ENCODE data around the gene VWCE.
"Not testable (repeated sequence)": the region's sequence is repeated elsewhere in the genome, so short reads cannot be mapped to it uniquely, and the experiment has no call there.

DNA sequence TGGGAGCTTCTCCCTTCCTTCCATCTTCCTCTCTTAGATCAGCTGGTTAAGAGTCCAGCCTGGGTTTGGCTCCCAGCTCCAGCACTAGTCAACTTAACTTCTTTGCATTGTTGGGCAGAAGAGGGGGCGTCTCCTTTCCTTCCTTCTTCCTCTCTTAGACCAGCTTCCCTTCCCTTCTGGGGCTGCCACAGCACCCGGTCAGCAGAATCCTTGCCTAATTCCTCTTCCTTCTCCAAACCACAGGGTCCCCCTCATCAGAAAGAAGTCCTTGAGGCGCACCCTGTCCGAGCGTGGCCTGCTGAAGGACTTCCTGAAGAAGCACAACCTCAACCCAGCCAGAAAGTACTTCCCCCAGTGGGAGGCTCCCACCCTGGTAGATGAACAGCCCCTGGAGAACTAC is 53.6 kb downstream of the VWCE start:
- TF ChIP-seq MYC (IDR thresholded peaks at IDR 0.05; ENCODE audit: insufficient read depth, insufficient read length, insufficient replicate concordance, low read length, severe bottlenecking); EZH2 (IDR thresholded peaks at IDR 0.05; ENCODE audit: borderline replicate concordance, control insufficient read depth, low read depth, low read length); POLR2AphosphoS5 (IDR thresholded peaks at IDR 0.05; ENCODE audit: low read length); SRF (IDR thresholded peaks at IDR 0.05; ENCODE audit: low read depth in 2 of 2, low read length in 2 of 2); EP300 (IDR thresholded peaks at IDR 0.05; ENCODE audit: borderline replicate concordance in 1 of 2, control insufficient read depth in 1 of 2, low read depth in 2 of 2, low read length in 2 of 2); TAF1 (IDR thresholded peaks at IDR 0.05; ENCODE audit: borderline replicate concordance, low read depth, low read length); PAX8 (IDR thresholded peaks at IDR 0.05): not testable (repeated sequence)
- TF ChIP-seq, protein P1, sequence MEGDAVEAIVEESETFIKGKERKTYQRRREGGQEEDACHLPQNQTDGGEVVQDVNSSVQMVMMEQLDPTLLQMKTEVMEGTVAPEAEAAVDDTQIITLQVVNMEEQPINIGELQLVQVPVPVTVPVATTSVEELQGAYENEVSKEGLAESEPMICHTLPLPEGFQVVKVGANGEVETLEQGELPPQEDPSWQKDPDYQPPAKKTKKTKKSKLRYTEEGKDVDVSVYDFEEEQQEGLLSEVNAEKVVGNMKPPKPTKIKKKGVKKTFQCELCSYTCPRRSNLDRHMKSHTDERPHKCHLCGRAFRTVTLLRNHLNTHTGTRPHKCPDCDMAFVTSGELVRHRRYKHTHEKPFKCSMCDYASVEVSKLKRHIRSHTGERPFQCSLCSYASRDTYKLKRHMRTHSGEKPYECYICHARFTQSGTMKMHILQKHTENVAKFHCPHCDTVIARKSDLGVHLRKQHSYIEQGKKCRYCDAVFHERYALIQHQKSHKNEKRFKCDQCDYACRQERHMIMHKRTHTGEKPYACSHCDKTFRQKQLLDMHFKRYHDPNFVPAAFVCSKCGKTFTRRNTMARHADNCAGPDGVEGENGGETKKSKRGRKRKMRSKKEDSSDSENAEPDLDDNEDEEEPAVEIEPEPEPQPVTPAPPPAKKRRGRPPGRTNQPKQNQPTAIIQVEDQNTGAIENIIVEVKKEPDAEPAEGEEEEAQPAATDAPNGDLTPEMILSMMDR (IDR thresholded peaks at IDR 0.05 in 2 of 3, conservative IDR thresholded peaks at IDR 0.05 in 1 of 3; ENCODE audit: control insufficient read depth in 2 of 3, extremely low read depth in 1 of 3, insufficient read depth in 1 of 3, low read depth in 3 of 3, low read length in 3 of 3), result not testable (repeated sequence)
